HG02970 (cell line): ENCODE measurements around the gene GNG13.
A peak's percentile ranks its signal among the peaks of the same experiment; 100 is the strongest.

Source experiments
- ATAC-seq: cut with Tn5 transposase; IDR thresholded peaks from one replicate; pipeline ENCODE4 v1.9.1; 2021; ENCODE audit warnings: mild to moderate bottlenecking, moderate library complexity, moderate number of reproducible peaks; ENCODE audit not compliant: unreplicated experiment, low FRiP score

GNG13 gene

DNA sequence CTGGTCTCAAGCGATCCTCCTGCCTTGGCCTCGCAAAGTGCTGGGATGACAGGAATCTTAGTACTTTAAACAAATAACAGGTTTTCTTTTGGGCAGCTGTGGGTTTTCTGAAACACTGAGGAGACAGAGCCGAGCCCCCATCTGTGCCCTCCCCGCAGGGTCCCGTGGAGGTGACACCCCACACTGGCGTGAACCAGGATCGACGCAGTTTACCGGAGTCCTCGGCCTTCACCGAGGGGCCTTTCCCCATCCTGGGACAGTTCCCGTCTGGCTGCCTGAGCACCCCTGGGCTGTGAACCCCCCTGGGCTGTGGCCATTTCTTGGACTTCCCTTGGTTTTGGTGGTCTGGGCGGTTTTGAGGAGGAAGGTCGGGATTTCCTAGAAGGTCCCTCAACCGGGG is 15.3 kb upstream of the GNG13 start:
- no peak for ATAC-seq

DNA sequence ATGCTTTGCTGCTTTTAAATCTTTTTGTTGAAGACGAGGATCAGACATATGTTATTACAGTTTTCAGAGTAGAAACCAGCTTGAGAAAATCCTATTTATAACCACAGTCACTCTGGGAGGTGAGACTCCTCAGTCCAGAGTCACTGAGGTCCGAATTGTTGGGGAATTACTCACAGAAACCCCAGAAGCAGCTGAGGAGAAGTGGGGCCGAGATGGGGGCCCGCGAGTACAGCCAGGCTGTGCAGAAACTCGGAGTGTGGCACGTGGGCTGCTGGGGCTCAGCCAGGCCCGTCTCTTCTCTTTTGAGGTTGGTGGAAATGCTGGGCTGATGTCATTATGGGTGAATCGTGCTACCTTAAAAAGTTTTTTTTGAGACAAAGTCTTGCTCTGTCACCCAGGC is 14.4 kb upstream of the GNG13 start:
- ATAC-seq: no peak

DNA sequence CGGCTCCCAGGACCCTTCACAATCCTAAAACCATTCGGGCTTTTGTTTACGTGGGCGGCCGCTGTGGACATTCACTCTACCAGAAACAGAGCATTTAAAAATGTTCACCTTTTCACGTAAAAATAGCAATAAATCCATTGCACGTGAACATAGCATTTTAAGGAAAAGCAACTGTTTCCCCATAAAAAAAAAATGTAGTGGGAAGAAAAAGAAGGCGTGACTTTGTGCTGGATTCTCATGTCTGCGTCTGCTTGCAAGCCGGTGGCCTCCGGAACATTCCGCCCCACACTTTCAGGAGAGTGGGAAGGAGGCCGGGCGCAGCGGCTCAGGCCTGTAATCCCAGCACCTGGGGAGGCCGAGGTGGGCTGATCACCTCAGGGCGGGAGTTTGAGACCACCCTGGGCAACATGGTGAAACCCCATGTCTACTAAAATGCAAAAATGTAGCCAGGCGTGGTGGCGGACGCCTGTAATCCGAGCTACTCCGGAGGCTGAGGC is 13.4 kb upstream of the GNG13 start:
- no peak for ATAC-seq

DNA sequence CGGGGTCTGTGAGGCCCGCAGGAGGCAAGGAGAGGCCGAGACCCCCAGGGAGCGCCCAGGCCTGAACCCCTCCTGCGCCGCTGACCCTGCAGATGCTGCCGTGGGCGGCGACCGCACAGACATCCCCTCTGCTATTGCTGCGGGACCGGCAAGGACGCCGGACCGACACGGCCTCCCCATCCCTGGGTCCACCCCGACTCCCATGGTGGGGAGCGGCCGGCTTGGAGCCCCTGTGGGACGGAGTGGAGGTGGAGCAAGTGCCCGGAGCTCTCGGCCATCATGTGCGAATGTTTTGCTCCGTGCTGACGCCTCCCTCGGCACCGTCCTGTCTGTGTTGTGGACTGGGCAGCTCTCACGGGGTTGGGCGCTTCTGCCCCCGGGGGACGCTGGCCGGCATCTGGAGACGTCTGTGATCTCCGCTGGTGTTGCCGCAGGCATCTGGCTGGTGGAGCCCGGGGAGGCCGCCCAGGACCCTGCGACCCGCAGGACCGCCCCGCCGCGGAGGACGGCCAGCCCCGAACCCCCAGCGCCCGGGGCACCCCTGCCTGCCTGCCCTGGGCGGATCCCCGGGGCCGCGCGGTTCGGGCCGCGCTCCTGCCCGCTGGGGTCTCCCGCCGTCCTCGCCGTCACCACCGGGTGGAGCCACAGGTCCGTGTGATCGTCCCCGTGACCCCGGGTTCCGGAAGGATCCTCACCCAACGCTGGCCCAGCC is 12.8 kb upstream of the GNG13 start:
- ATAC-seq: no peak

DNA sequence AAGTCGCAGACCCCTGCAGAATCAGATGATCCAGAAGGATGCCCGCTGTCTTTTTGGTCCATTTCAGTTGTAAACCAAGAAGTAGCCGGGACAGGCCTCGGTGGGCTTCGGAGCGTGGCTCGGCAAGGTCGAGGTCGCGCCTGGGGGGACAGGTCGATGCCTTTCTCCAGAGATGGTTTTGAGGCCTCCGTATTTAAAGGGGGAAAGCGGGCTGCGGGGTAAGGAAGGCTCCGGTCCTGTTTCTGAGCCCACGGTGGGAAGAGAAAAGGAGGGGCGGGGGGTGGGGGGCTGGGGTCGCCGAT is 7.5 kb upstream of the GNG13 start:
- no peak for ATAC-seq

DNA sequence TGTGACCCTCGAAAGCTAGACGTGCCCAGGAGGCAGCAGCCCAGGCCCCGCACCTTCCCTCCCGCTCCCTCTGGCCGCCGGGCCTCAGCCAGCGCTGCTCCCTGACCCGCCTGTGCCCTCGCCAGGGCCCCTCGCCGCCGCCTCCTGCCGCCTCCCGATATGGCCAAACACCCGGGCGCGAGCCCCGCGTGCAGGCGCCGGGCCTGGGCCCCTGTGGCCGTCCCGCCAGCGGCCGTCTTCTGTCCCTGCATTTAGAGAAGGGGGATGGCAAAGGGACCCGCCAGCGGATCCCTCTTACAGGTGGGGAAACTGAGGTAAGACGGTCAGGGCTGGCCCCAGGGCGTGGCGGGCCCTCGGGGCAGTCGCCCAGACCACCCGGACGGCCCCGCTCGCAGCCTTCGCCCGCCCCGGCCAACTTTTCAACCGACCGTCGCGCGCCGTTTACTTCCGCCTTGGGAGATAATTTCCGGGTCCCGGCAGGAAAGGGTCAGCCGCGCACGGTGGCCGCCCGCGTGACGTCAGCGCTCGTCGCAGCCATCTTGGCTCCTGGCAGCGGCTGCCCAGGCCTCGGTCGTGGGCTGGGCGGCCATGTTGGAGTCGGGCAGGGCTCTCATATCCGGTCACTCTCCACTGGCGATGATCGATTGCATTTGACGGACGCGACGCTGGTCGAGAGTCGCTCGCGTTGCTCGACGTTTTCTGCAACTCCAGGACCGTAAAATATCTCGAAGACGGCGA is 7.0 kb upstream of the GNG13 start:
- peak; percentile 90 for ATAC-seq

DNA sequence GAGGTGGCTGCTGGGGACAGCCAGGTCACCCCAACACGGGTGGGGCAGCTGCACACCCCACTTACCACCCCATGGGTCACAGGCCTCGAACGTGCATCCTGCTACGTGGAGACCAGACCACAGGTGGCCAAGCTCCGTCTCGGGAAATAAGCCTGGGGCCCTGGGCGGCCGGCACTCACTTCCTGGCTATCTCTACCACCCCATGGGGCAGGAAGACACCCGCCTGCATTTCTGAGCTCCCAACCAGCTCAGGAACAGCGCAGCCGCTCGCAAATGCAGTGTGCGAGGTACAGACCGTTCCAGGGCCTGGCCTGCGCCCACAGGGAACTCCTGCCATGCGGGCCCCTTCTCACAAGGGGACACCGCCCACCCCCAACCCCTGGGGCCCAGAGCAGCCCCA is 4.9 kb upstream of the GNG13 start:
- ATAC-seq: no peak

DNA sequence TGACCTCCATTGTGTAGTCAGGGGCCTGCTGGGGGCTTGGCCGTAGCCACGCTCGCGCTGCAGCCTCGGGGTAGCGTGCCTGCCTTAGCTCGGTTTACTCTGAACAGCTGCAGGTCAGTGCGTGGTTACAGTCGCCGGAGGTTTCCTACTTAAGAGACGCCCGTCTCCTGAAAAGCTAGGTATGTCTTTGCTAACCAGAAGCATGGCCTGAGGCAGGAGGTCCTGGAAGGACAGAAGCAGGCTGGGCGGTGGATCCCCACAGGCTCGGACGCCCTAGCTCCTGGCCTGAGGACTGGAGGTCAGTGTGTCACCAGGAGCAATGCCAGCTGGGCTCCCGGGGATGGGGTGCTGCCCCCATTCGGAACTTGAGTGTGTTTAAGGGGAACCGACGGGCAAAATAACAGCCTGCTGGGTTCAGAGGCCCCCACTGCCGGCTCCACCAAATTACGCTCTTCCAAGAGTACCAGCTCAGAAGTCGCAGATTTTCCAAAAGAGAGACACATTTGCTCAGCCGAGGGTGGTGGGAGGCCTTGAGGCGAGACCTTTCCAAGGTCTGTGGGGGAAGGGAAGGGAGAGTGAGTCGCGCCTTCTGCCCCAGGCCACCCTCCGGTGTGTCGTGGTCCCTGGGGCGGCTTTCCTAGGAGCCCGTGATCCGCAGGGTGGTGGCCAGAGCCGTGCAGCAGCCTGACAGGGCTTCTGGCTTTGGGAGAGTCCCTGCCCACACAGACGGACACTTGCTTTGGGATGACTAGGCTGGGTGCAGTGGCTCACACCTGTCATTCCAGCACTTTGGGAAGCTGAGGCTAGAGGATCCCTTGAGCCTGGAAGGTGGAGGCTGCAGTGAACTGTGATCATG is 3.9 kb upstream of the GNG13 start:
- no peak for ATAC-seq

DNA sequence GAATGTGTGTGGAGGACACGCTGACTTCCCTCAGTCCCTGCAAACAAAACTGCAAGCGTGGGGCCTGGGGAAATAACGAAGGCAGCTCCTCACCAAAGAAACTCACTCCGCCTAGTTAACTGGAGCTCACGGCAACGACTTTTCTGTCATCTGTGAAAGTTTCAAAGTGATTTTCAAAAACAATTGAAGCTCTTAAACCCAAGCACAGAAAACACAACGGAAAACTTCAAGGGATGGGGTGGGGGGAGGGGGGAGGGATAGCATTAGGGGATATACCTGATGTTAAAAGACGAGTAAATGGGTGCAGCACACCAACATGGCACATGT is 3.2 kb upstream of the GNG13 start:
- no peak for ATAC-seq

GRCh38 chr16:802914-803753 is 2.6 kb upstream of the GNG13 start:
- no peak for ATAC-seq

- ATAC-seq: no peak
These were observed 1.9 kb upstream of the GNG13 start for GRCh38 chr16:802461-802860.

DNA sequence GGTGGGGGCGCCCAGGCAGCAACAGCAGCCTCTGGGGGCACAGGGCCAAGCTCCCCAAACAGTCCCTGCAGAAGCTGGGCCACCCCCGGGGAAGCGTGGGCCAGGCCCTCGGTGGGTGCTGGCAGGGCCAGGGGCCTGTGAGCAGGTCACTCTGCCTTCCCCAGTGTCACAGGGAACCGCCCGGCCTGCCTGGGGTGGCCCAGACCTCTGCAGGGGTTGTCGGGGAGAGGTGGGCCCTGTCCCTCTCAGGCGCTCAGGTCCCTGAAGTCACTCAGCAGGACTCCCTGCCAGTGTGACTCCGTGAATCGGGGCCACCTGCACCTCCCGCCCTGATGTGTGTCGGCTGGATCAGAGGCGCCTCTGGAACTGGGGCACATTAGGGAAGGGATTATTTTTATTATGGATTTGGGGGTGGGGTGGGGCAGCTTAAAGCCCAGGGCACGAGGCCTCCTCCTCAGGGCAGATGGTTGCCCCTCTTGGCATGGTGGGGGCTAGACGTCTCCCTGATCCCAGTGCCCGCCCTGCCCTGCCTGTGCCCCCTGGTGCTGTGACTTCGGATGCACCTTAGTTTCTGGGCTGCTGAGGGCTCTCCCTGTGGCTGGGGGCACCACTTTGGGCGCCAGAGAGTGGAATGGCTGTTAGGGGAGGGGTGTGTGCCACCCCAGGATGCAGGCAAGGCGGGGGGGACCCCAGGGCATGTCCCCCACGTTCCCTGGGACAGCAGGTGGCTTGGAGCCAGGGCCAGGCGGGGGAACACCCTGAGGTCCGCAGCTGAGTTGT is 1.2 kb upstream of the GNG13 start:
- no peak for ATAC-seq

DNA sequence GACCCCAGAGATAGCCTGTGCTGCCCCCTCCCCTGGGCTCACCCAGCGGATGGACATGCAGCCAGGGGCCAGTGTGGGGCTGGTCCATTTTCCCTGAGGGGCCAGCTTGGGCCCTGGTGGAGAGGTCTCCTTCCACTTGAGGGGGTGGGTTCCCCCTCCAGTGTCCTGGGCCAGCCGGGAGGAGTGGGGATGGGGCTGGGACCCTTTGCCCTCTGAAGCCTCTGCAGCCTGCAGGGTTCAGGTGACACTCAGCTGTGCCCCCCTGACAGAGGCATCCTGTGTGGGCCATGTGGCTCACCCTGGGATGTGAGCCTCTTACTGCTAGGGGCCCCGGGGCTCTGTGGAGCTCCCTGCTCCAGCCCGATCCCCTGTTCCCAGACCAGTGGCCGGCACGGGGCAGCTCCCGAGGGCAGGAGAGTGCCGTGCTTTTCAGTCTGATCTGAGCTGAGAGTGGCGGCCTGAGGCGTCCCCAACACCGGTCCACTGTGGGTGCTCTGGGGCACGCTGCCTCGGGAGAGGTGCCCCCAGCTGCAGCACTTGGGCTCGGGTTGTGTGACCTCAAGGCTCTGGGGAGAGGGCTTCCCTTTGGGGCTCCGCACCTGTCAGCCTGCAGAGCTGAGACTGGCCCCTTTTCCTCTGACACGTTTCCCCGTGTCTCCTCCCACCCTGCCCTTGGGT is 439 bp upstream of the GNG13 start:
- ATAC-seq: no peak

DNA sequence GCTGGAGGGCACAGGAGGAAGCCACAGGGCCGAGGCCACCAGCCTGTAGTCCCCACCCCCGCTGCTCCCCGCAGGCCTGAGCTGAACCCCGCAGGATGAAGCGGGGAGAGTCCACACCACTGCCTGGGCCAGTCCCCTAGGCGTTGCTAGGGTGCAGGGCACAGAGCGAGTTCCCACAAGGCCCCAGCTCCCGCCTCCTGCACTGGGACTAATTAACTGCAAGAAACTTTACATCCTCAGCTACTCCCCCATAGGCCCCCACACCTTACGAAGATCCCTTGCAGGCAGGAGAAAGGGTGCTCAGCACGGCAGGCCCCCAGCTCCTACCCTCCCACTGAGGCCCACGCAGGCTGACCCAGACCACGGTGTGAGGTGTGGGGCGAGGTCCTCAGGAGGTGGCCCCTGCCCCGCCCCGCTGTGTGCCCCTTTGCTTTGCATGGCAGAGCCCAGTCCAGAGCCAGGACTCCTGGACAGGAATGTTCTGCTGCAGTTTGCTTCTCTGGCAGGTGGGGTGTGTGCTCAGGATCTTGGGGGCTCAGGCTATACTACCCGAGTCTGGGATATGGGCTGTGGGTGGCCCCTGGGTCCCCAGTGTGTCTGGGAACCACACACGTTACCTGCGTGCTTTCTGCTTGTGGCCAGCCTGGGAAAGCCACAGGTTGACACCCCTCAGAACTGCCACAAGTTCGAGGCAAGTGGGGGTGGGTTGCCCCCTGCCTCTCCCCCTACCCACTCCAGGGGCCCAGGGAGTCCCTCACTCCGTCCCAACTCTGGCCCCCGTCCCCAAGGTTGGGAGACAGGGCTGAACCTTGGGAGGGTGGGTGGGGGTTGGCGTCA is 1.2 kb downstream of the GNG13 start:
- ATAC-seq: no peak

- ATAC-seq: no peak
These were observed 1.9 kb downstream of the GNG13 start for GRCh38 chr16:798666-799065.

GRCh38 chr16:797686-798085 is 2.8 kb downstream of the GNG13 start:
- ATAC-seq: no peak

- no peak for ATAC-seq
These were observed 3.5 kb downstream of the GNG13 start for GRCh38 chr16:797120-797420.

GRCh38 chr16:796296-797119 is 4.0 kb downstream of the GNG13 start:
- ATAC-seq: no peak
